GM13977 (cell line): ENCODE measurements around the gene RAB7A.
"Not testable (repeated sequence)": the region's sequence is repeated elsewhere in the genome, so short reads cannot be mapped to it uniquely, and the experiment has no call there.

Source experiments
- DNase-seq: peaks from one replicate; pipeline ENCODE4 v3.0.0; 2012; ENCODE audit warnings: low spot score
- in situ Hi-C: fragments of 300-500 bp; cut with MboI; formaldehyde crosslinking; loops from one replicate; pipeline ENCODE4 v1.12.0; 2022; ENCODE audit warnings: low sequenced_read_pairs, low pct_unique_long_range_greater_than_20kb, mixed read lengths, inconsistent platforms; ENCODE audit not compliant: unreplicated experiment
- TF ChIP-seq, protein P1 (sequence below): IDR thresholded peaks from 2 replicates; pipeline ENCODE4 v1.5.1; 2012; ENCODE audit warnings: mild to moderate bottlenecking, control low read depth; ENCODE audit not compliant: insufficient read depth; ENCODE audit errors: extremely low read depth, missing control alignments

Gene RAB7A

DNA sequence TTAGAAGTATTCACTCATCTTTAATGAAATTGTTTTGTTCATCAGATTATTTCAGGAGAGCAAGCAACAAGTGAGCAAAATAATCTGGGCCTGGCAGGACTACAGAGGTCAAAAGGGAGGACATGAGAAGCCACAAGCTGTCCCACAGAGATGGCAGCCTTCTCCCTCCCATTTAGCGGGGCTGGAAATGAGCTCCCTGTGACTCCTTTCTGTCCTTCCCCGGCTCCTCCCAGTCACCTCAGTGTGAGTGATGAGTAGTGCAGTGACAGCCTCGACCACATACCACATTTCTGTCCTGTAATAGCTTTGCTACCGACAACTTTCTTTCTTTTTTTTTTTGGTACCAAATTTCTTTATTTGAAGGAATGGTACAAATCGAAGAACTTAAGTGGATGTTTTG lies 38.0 kb downstream of the RAB7A start:
- no peak for DNase-seq

DNA sequence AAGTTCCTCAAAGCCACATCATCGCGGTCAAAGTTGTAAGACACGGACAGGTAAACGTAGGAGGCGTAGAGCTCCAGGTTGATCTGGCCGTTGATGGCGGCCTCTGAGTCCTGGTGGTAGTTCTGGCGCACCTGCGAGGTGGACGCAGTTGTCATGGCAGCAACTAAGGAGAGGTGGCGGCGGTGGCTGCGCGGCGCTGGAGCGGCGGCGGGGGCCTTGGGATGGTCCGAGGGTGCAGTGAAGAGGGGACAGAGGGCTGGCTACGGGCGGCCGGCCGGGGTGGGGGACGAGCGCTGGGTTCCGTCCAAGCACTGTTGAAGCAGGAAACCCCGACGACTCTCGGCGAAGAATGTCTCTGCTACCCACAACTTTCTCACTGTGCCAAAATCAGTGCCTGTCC lies 38.9 kb downstream of the RAB7A start:
- no peak for DNase-seq
- in situ Hi-C loops = no loop called here

More for the DNA sequence above, 38.0 kb downstream of the RAB7A start:
- TF ChIP-seq, protein P1, sequence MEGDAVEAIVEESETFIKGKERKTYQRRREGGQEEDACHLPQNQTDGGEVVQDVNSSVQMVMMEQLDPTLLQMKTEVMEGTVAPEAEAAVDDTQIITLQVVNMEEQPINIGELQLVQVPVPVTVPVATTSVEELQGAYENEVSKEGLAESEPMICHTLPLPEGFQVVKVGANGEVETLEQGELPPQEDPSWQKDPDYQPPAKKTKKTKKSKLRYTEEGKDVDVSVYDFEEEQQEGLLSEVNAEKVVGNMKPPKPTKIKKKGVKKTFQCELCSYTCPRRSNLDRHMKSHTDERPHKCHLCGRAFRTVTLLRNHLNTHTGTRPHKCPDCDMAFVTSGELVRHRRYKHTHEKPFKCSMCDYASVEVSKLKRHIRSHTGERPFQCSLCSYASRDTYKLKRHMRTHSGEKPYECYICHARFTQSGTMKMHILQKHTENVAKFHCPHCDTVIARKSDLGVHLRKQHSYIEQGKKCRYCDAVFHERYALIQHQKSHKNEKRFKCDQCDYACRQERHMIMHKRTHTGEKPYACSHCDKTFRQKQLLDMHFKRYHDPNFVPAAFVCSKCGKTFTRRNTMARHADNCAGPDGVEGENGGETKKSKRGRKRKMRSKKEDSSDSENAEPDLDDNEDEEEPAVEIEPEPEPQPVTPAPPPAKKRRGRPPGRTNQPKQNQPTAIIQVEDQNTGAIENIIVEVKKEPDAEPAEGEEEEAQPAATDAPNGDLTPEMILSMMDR = no peak
- in situ Hi-C loops = no loop called here

DNA sequence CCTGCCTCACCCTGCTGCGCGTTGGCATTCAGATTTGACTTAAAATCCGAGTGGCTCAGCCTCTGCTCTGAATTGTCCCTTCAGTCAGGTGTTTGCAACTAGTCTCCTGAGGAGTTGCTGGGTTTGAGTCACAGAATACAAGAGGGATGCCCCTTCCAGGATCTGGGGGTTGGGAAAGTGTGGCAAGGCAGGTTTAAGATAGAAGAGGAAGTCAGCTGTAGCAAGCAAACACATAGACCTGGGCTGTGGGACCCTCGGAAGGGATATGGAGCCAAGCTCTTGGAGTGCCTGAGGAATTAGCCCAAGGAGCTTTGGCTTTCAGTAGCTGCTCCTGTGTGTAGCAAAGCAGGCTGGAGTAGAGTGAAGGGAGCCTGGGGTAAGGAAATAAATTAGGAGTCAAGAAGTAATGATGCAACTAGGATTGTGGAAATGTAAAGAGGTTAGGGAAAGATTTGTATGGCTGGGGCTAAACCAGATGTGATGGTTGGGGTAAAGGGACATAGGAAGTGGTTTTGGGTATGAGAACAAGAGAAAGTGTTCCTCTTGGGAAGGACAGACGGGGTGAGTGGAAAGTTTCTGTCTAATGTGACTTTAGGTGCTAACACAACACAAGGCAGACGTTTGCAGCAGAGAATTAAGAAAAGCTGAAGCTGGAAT lies 41.2 kb downstream of the RAB7A start:
- TF ChIP-seq, protein P1 = no peak
- no peak for DNase-seq
- in situ Hi-C loops = no loop called here

More for the DNA sequence above, 38.9 kb downstream of the RAB7A start:
- TF ChIP-seq, protein P1 = no peak

DNA sequence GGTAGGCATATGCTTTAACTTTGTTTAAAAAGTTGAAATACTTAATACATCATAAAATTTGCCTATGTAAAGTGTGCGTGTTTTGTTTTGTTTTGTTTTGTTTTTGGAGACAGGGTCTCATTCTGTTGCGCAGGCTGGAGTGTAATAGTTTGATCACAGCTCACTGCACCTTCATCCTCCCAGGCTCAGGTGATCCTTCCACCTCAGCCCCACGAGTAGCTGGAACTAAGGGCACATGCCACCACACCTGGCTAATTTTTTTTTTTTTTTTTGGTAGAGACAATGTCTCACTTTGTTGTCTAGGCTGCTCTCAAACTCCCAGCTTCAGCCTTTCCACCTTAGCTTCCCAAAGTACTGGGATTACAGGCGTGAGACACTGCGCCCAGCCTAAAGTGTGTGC lies 42.5 kb downstream of the RAB7A start:
- DNase-seq = no peak
- in situ Hi-C loops = no loop called here
- TF ChIP-seq, protein P1 = no peak

DNA sequence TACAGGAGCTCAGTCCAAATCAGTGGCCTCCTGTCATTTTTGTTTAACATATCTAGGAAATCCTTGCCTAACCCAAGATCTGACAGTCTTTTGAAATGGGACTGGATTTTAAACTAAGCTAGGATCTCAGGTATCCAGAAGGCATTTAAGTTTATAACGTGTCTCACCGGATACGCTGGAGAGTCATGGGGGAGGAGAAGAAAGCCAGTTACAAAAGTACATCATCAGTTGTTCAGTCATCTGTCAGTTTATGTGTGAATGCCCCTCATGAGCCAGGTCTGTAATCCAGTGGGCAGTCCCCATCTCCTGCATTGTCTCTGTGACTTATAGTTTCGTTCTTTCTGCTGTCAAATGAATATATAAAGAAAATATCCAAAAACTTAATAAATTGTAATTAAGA lies 44.4 kb downstream of the RAB7A start:
- DNase-seq = no peak
- in situ Hi-C loops = no loop called here
- TF ChIP-seq, protein P1 = no peak

DNA sequence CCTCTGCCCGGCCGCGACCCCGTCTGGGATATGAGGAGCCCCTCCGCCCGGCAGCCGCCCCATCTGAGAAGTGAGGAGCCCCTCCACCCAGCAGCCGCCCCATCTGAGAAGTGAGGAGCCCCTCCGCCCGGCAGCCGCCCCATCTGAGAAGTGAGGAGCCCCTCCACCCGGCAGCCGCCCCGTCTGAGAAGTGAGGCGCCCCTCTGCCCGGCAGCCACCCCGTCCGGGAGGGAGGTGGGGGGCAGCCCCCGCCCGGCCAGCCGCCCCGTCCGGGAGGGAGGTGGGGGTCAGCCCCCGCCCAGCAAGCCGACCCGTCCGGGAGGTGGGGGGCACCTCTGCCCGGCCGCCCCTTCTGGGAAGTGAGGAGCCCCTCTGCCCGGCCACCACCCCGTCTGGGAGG lies 47.2 kb downstream of the RAB7A start:
- DNase-seq, in situ Hi-C loops: not testable (repeated sequence)

DNA sequence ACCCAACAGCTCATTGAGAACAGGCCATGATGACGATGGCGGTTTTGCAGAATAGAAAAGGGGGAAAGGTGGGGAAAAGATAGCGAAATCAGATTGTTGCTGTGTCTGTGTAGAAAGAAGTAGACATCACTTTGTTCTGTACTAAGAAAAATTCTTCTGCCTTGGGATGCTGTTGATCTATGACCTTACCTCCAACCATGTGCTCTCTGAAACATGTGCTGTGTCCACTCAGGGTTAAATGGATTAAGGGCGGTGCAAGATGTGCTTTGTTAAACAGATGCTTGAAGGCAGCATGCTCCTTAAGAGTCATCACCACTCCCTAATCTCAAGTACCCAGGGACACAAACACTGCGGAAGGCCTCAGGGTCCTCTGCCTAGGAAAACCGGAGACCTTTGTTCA lies 47.6 kb downstream of the RAB7A start:
- DNase-seq, in situ Hi-C loops: not testable (repeated sequence)

DNA sequence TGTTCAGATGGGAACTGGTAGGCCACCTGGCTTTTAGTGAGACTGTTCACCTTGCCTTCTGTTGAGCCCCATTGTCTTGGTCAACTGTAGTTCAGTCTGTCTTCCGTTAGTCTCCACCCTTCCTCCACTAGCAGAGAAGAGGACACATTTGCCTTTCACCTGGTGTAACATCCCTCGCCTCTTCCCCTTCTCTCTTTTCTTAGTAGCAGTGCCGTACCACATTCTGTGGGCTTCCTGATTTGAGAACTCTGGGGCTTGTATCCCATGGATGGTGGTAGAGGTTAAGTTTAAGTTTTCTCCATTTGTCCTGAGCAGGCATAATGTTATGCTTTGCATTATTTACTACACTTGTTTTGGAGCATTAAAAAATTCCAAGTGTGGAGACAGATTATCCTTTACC lies 49.3 kb downstream of the RAB7A start:
- DNase-seq = no peak
- in situ Hi-C loops = no loop called here

More for the DNA sequence above, 49.3 kb downstream of the RAB7A start:
- TF ChIP-seq, protein P1 = no peak
